Esophagus muscularis mucosa (tissue), 4 donors: Measurements from ENCODE around the gene BFAR.

Experiments used
- EP300 ChIP-seq: sonication (generic); formaldehyde crosslinking; IDR thresholded peaks from one replicate; pipeline ENCODE4 v1.6.1; 2017; ENCODE audit warnings: antibody characterized with exemption
- POLR2A ChIP-seq: fragments of 450-650 bp; IDR thresholded peaks from one replicate; pipeline ENCODE4 v1.6.1; 2017; ENCODE audit warnings: antibody characterized with exemption, moderate library complexity, mild to moderate bottlenecking, low read depth
- POLR2AphosphoS5 ChIP-seq, 2 donors: sonication (generic); formaldehyde crosslinking; IDR thresholded peaks; one replicate each; pipeline ENCODE4 v1.6.1; 2017; ENCODE audit warnings: antibody characterized with exemption in 2 of 2
- TF ChIP-seq, protein P1 (sequence below), 3 experiments: fragments of 200-600 bp in 2 of 3; fragments of 450-650 bp in 1 of 3; sonication (generic) in 2 of 3; IDR thresholded peaks; one replicate each; pipeline ENCODE4 v1.5.1; 2017 to 2019; ENCODE audit warnings: antibody characterized with exemption in 3 of 3, mild to moderate bottlenecking in 2 of 3, moderate library complexity in 1 of 3

DNA sequence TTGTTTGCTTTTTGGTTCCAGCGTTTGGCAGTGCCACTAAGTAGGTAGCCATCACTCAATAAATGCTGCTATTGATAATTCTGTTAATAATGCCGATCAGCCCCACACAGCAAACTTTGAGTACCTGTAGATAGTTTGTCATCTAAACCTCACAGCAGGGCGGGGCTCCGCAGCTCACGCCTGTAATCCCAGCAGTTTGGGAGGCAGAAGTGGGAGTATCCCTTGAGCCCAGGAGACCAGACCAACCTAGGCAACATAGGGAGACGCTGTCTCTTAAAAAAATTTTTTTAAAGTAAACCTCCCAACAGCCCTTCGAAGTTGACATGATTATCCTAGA lies 1.6 kb downstream of the BFAR start:
- TF ChIP-seq POLR2A (no peak), POLR2AphosphoS5 (IDR thresholded peaks at IDR 0.05) (no peak), EP300 (no peak)
- TF ChIP-seq, protein P1, sequence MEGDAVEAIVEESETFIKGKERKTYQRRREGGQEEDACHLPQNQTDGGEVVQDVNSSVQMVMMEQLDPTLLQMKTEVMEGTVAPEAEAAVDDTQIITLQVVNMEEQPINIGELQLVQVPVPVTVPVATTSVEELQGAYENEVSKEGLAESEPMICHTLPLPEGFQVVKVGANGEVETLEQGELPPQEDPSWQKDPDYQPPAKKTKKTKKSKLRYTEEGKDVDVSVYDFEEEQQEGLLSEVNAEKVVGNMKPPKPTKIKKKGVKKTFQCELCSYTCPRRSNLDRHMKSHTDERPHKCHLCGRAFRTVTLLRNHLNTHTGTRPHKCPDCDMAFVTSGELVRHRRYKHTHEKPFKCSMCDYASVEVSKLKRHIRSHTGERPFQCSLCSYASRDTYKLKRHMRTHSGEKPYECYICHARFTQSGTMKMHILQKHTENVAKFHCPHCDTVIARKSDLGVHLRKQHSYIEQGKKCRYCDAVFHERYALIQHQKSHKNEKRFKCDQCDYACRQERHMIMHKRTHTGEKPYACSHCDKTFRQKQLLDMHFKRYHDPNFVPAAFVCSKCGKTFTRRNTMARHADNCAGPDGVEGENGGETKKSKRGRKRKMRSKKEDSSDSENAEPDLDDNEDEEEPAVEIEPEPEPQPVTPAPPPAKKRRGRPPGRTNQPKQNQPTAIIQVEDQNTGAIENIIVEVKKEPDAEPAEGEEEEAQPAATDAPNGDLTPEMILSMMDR (IDR thresholded peaks at IDR 0.05) = no peak
